Measurements from ENCODE around the gene ZNF592. TPM values are rescaled to one million over a fixed set of nuclear protein-coding genes. Genes with fewer than 3 reads are reported as not detected.
A peak's percentile ranks its signal among the peaks of the same experiment; 100 is the strongest.

ZNF592 gene
- polyA plus RNA-seq, 1 donor = 24.3 TPM

GRCh38 chr15:84852212-84852611 lies 103.8 kb downstream of the ZNF592 start:
- Histone ChIP-seq H3K27ac (ENCODE audit: low read length) (no peak overlapping the region), H3K4me1 (ENCODE audit: control insufficient read depth, insufficient read depth, low read length) (no peaks in the 10 kb centered on the region), H3K4me3 (ENCODE audit: low read length) (no peak overlapping the region), H3K27me3 (ENCODE audit: control insufficient read depth, insufficient read depth, low read length) (no peaks in the 10 kb centered on the region), H3K36me3 (ENCODE audit: control insufficient read depth, insufficient read depth, low read length) (peaks cover 9% of the 10 kb centered on the region), H3K9me3 (ENCODE audit: control insufficient read depth, low read depth, low read length) (peaks cover 1% of the 10 kb centered on the region)
- no peak for DNase-seq
- WGBS (ENCODE audit: insufficient coverage, low lambda C conversion rate) = 25% methylated on average over 2 of the region's 5 CpGs

- no peaks in the 10 kb centered on the region for H3K9me3 ChIP-seq (ENCODE audit: control insufficient read depth, low read depth, low read length)
- no peak overlapping the region for H3K4me3 ChIP-seq (ENCODE audit: low read length)
These were observed 106.7 kb downstream of the ZNF592 start for GRCh38 chr15:84855136-84855535.

GRCh38 chr15:84855765-84856164 lies 107.4 kb downstream of the ZNF592 start:
- no peaks in the 10 kb centered on the region for H3K27me3 ChIP-seq (ENCODE audit: control insufficient read depth, insufficient read depth, low read length)
- no peak overlapping the region for H3K4me3 ChIP-seq (ENCODE audit: low read length)
- peaks cover 27% of the 10 kb centered on the region for H3K36me3 ChIP-seq (ENCODE audit: control insufficient read depth, insufficient read depth, low read length)
- no peaks in the 10 kb centered on the region for H3K4me1 ChIP-seq (ENCODE audit: control insufficient read depth, insufficient read depth, low read length)
- no peaks in the 10 kb centered on the region for H3K9me3 ChIP-seq (ENCODE audit: control insufficient read depth, low read depth, low read length)
- no peak overlapping the region for H3K27ac ChIP-seq (ENCODE audit: low read length)
- no peak for DNase-seq

More at GRCh38 chr15:84855136-84855535, 106.7 kb downstream of the ZNF592 start:
- no peaks in the 10 kb centered on the region for H3K27me3 ChIP-seq (ENCODE audit: control insufficient read depth, insufficient read depth, low read length)
- no peaks in the 10 kb centered on the region for H3K4me1 ChIP-seq (ENCODE audit: control insufficient read depth, insufficient read depth, low read length)
- peaks cover 24% of the 10 kb centered on the region for H3K36me3 ChIP-seq (ENCODE audit: control insufficient read depth, insufficient read depth, low read length)
- WGBS (ENCODE audit: insufficient coverage, low lambda C conversion rate) = no CpG with 5 or more reads among the region's 9 CpGs
- peak in 1 of 2 donors; percentile 15 for DNase-seq
- H3K27ac ChIP-seq (ENCODE audit: low read length) = no peak overlapping the region

Other genes starting within 250 kb of the ZNF592 start
- 12.1 TPM for gene ZSCAN2, start 147.6 kb upstream of the ZNF592 start, polyA plus RNA-seq
- 30.8 TPM for gene WDR73, start 94.3 kb upstream of the ZNF592 start, polyA plus RNA-seq
- gene NMB, start 90.4 kb upstream of the ZNF592 start, polyA plus RNA-seq = 2.2 TPM
- gene SEC11A, start 32.5 kb upstream of the ZNF592 start, polyA plus RNA-seq = 156 TPM
- gene ALPK3, start 68.8 kb downstream of the ZNF592 start, polyA plus RNA-seq = 9.4 TPM
- 33.1 TPM for gene SLC28A1, start 136.1 kb downstream of the ZNF592 start, polyA plus RNA-seq
- 58.2 TPM for gene PDE8A, start 233.3 kb downstream of the ZNF592 start, polyA plus RNA-seq